GM19468 (cell line): ENCODE results near the gene CCT3.
"Not testable (repeated sequence)": the region's sequence is repeated elsewhere in the genome, so short reads cannot be mapped to it uniquely, and the experiment has no call there.

Experiments
- ATAC-seq: cut with Tn5 transposase; IDR thresholded peaks from one replicate; pipeline ENCODE4 v1.9.1; 2021; ENCODE audit warnings: mild to moderate bottlenecking, moderate library complexity, moderate number of reproducible peaks; ENCODE audit not compliant: unreplicated experiment; ENCODE audit errors: extremely low read depth

Gene CCT3

GRCh38 chr1:156368889-156369684, 31.0 kb upstream of the CCT3 start, which contains the start of gene RHBG:
Gene RHBG, plus strand, starts transcription at chr1:156369211. Its CDS starts 39 bp downstream, at chr1:156369250.
- ATAC-seq: no peak

GRCh38 chr1:156368157-156368658, 30.1 kb upstream of the CCT3 start:
- ATAC-seq: no peak

- ATAC-seq: no peak
These were observed 29.5 kb upstream of the CCT3 start for GRCh38 chr1:156367383-156368156.

GRCh38 chr1:156366378-156367166, 28.5 kb upstream of the CCT3 start:
- ATAC-seq: no peak

GRCh38 chr1:156365754-156366153, 27.7 kb upstream of the CCT3 start:
- no peak for ATAC-seq

- no peak for ATAC-seq
These were observed 22.4 kb upstream of the CCT3 start for GRCh38 chr1:156360534-156360933.

- ATAC-seq: no peak
These were observed 21.9 kb upstream of the CCT3 start for GRCh38 chr1:156359973-156360372.

GRCh38 chr1:156359249-156359648, 21.2 kb upstream of the CCT3 start:
- ATAC-seq: no peak

- no peak for ATAC-seq
These were observed 20.5 kb upstream of the CCT3 start for GRCh38 chr1:156358641-156359040.

- no peak for ATAC-seq
These were observed 19.9 kb upstream of the CCT3 start for GRCh38 chr1:156357977-156358376.

- no peak for ATAC-seq
These were observed 18.9 kb upstream of the CCT3 start for GRCh38 chr1:156356875-156357534.

- no peak for ATAC-seq
These were observed 18.3 kb upstream of the CCT3 start for GRCh38 chr1:156356262-156356874.

GRCh38 chr1:156352481-156352880, 14.4 kb upstream of the CCT3 start:
- ATAC-seq: not testable (repeated sequence)

GRCh38 chr1:156347331-156347730, 9.2 kb upstream of the CCT3 start:
- no peak for ATAC-seq

GRCh38 chr1:156346636-156347035, 8.5 kb upstream of the CCT3 start:
- ATAC-seq: no peak

GRCh38 chr1:156346035-156346434, 7.9 kb upstream of the CCT3 start:
- not testable (repeated sequence) for ATAC-seq

GRCh38 chr1:156344409-156344808, 6.3 kb upstream of the CCT3 start:
- ATAC-seq: no peak

- ATAC-seq: no peak
These were observed 4.3 kb upstream of the CCT3 start for GRCh38 chr1:156342166-156342955.

- no peak for ATAC-seq
These were observed 258 bp downstream of the CCT3 start for GRCh38 chr1:156337888-156338179.
